ENCODE results near the gene NDUFB1. TPM values are rescaled to one million over a fixed set of nuclear protein-coding genes. Genes with fewer than 3 reads are reported as not detected.

Gene NDUFB1
- polyA plus RNA-seq, 3 donors, result 367 to 686 (median 604) TPM

GRCh38 chr14:92105073-92105892, 16.2 kb downstream of the NDUFB1 start:
- Histone ChIP-seq H3K27me3 (ENCODE audit: control insufficient read depth in 2 of 2, insufficient read depth in 2 of 2, low read length in 2 of 2) (no peaks in the 10 kb centered on the region), H3K4me3 (replicated peaks in 1 of 3; ENCODE audit: low read depth in 2 of 3, low read length in 3 of 3) (peak overlapping the region; percentile 75 to 99 (median 96)), H3K4me1 (ENCODE audit: control insufficient read depth in 1 of 2, insufficient read depth in 2 of 2, low read length in 2 of 2) (peaks cover 15 to 27% of the 10 kb centered on the region in 2 donors), H3K9me3 (replicated peaks in 1 of 2; ENCODE audit: control insufficient read depth in 1 of 2, insufficient read depth in 1 of 2, low read length in 2 of 2) (no peaks in the 10 kb centered on the region), H2AFZ (ENCODE audit: insufficient read depth, low read depth, low read length, poor library complexity, severe bottlenecking) (peak overlapping the region; percentile 82), H3K36me3 (replicated peaks in 1 of 2; ENCODE audit: control insufficient read depth in 1 of 2, insufficient read depth in 2 of 2, low read length in 2 of 2) (no peaks in the 10 kb centered on the region), H3K79me2 (ENCODE audit: insufficient read depth, low read length) (peaks cover 53% of the 10 kb centered on the region), H3K27ac (ENCODE audit: low read depth in 1 of 2, low read length in 2 of 2) (peak overlapping the region; percentile 85 to 95), H3K4me2 (replicated peaks; ENCODE audit: extremely low read depth, low read length, poor library complexity, severe bottlenecking) (peak overlapping the region; percentile 84), H4K20me1 (ENCODE audit: insufficient read depth, low read length) (peaks cover 47% of the 10 kb centered on the region), H3K9ac (ENCODE audit: insufficient read depth, low read length, poor library complexity, severe bottlenecking) (peak overlapping the region; percentile 83)
- Mint-ChIP-seq H3K27ac (peak overlapping the region; percentile 97 to 100 (median 99)), H3K27me3 (ENCODE audit: low read depth in 3 of 3) (peaks cover 0 to 3% (median 0%) of the 10 kb centered on the region in 3 donors), H3K36me3 (peaks cover 0 to 4% of the 10 kb centered on the region in 2 donors), H3K4me3 (peak overlapping the region; percentile 100), H3K9me3 (peaks cover 0 to 2% (median 0%) of the 10 kb centered on the region in 7 donors), H3K4me1 (peaks cover 35% of the 10 kb centered on the region)
- no peak for TF ChIP-seq CTCF (IDR thresholded peaks at IDR 0.05)
- 75% methylated on average over 9 of the region's 16 CpGs for WGBS (ENCODE audit: insufficient coverage)
- intact Hi-C loops (cut with micrococcal nuclease), result loop anchor here in 1 of 2 donors (2.0 to 5.0 kb wide), 2 partner anchors 18 to 63 kb away; partner anchors contain the start of gene TRIP11
- no peak for DNase-seq

- 71% methylated on average over 4 of the region's 7 CpGs for WGBS (ENCODE audit: insufficient coverage)
- Histone ChIP-seq H3K4me3 (replicated peaks in 1 of 3; ENCODE audit: low read depth in 2 of 3, low read length in 3 of 3) (no peak overlapping the region), H3K4me2 (replicated peaks; ENCODE audit: extremely low read depth, low read length, poor library complexity, severe bottlenecking) (no peak overlapping the region), H3K9me3 (replicated peaks in 1 of 2; ENCODE audit: control insufficient read depth in 1 of 2, insufficient read depth in 1 of 2, low read length in 2 of 2) (no peaks in the 10 kb centered on the region), H3K4me1 (ENCODE audit: control insufficient read depth in 1 of 2, insufficient read depth in 2 of 2, low read length in 2 of 2) (peaks cover 15 to 31% of the 10 kb centered on the region in 2 donors), H2AFZ (ENCODE audit: insufficient read depth, low read depth, low read length, poor library complexity, severe bottlenecking) (no peak overlapping the region), H3K79me2 (ENCODE audit: insufficient read depth, low read length) (peaks cover 71% of the 10 kb centered on the region), H4K20me1 (ENCODE audit: insufficient read depth, low read length) (peaks cover 65% of the 10 kb centered on the region), H3K36me3 (replicated peaks in 1 of 2; ENCODE audit: control insufficient read depth in 1 of 2, insufficient read depth in 2 of 2, low read length in 2 of 2) (peaks cover 0 to 8% of the 10 kb centered on the region in 2 donors), H3K27me3 (ENCODE audit: control insufficient read depth in 2 of 2, insufficient read depth in 2 of 2, low read length in 2 of 2) (no peaks in the 10 kb centered on the region), H3K9ac (ENCODE audit: insufficient read depth, low read length, poor library complexity, severe bottlenecking) (no peak overlapping the region), H3K27ac (ENCODE audit: low read depth in 1 of 2, low read length in 2 of 2) (peak overlapping the region in 1 of 2 donors; percentile 7)
- intact Hi-C loops (cut with micrococcal nuclease), result no loop called here
- TF ChIP-seq CTCF (IDR thresholded peaks at IDR 0.05), result no peak
- Mint-ChIP-seq H3K9me3 (peaks cover 0 to 2% (median 0%) of the 10 kb centered on the region in 7 donors), H3K4me1 (peaks cover 38% of the 10 kb centered on the region), H3K36me3 (peaks cover 3 to 9% of the 10 kb centered on the region in 2 donors), H3K27ac (peak overlapping the region in 3 of 7 donors; percentile 21 to 65 (median 48)), H3K4me3 (no peak overlapping the region), H3K27me3 (ENCODE audit: low read depth in 3 of 3) (no peaks in the 10 kb centered on the region)
- DNase-seq, result no peak
Observed at GRCh38 chr14:92103363-92103989, 18.0 kb downstream of the NDUFB1 start.

All from CD14-positive monocyte (primary cell).